ENCODE results near the gene KIF27.
A peak's percentile ranks its signal among the peaks of the same experiment; 100 is the strongest.
"Not testable (repeated sequence)": the region's sequence is repeated elsewhere in the genome, so short reads cannot be mapped to it uniquely, and the experiment has no call there.

KIF27 gene

GRCh38 chr9:83817356-83818278 is 103.6 kb downstream of the KIF27 start, which contains the start of gene GKAP1:
Gene GKAP1 (minus strand): TSS chr9:83817769. CDS start chr9:83806517, 11,252 bp downstream.
- H3K27me3 ChIP-seq (ENCODE audit: low read length); H3F3A ChIP-seq (ENCODE audit: insufficient read depth); H3K9me2 ChIP-seq (replicated peaks; ENCODE audit: insufficient read depth, low read length); H3K36me3 ChIP-seq (ENCODE audit: low read length); H3K9me3 ChIP-seq (ENCODE audit: insufficient read depth, low read length); H3K79me2 ChIP-seq (ENCODE audit: insufficient read depth, low read length); H4K20me1 ChIP-seq (ENCODE audit: low read depth, low read length): not testable (repeated sequence)
- Histone ChIP-seq H2AFZ (ENCODE audit: low read depth, low read length, severe bottlenecking) (peak within 1 kb of the TSS; percentile 93), H3K9ac (ENCODE audit: low read length) (peak within 1 kb of the TSS; percentile 68), H3K27ac (ENCODE audit: low read depth, low read length) (peak within 1 kb of the TSS; percentile 50; the same call in 1 of the 2 replicates), H3K4me2 (ENCODE audit: low read depth, low read length, poor library complexity, severe bottlenecking) (peak within 1 kb of the TSS; percentile 71), H3K4me3 (ENCODE audit: insufficient read depth, low read length, poor library complexity, severe bottlenecking) (peak within 1 kb of the TSS; percentile 70)

DNA sequence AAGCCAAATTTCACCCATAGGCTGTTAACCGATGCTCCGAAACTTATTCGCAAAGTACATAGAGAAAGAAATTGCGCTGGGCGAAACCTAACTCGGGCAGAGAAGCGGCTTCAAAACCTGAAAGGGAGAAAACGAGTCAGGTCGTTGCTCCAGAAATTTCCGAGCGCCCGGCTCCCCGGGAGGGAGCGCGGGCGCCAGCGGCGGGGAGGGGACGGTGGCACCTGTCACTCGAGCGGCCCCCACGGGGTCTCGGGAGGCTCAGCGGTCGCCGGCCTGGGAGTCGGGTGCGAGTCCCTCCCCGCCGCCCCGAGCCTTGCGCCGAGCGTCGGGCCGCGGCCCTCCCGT is 104.2 kb downstream of the KIF27 start:
- peak overlapping the region; percentile 70 for H3K4me3 ChIP-seq (ENCODE audit: insufficient read depth, low read length, poor library complexity, severe bottlenecking)
- H3K9me3 ChIP-seq (ENCODE audit: insufficient read depth, low read length); H3F3A ChIP-seq (ENCODE audit: insufficient read depth); H3K79me2 ChIP-seq (ENCODE audit: insufficient read depth, low read length); H3K27me3 ChIP-seq (ENCODE audit: low read length); H3K9me2 ChIP-seq (replicated peaks; ENCODE audit: insufficient read depth, low read length); H4K20me1 ChIP-seq (ENCODE audit: low read depth, low read length); H3K36me3 ChIP-seq (ENCODE audit: low read length): not testable (repeated sequence)
- H3K4me2 ChIP-seq (ENCODE audit: low read depth, low read length, poor library complexity, severe bottlenecking): peak overlapping the region; percentile 71
- peak overlapping the region; percentile 93 for H2AFZ ChIP-seq (ENCODE audit: low read depth, low read length, severe bottlenecking)
- H3K9ac ChIP-seq (ENCODE audit: low read length): peak overlapping the region; percentile 68
- peak overlapping the region; percentile 50; the same call in 1 of the 2 replicates for H3K27ac ChIP-seq (ENCODE audit: low read depth, low read length)

GRCh38 chr9:83815120-83815519 is 106.1 kb downstream of the KIF27 start:
- not testable (repeated sequence) for H3F3A ChIP-seq (ENCODE audit: insufficient read depth); H3K9me2 ChIP-seq (replicated peaks; ENCODE audit: insufficient read depth, low read length); H3K4me3 ChIP-seq (ENCODE audit: insufficient read depth, low read length, poor library complexity, severe bottlenecking); H3K9ac ChIP-seq (ENCODE audit: low read length); H3K9me3 ChIP-seq (ENCODE audit: insufficient read depth, low read length); H3K27me3 ChIP-seq (ENCODE audit: low read length); H2AFZ ChIP-seq (ENCODE audit: low read depth, low read length, severe bottlenecking); H3K36me3 ChIP-seq (ENCODE audit: low read length); H3K4me2 ChIP-seq (ENCODE audit: low read depth, low read length, poor library complexity, severe bottlenecking); H4K20me1 ChIP-seq (ENCODE audit: low read depth, low read length); H3K79me2 ChIP-seq (ENCODE audit: insufficient read depth, low read length); H3K27ac ChIP-seq (ENCODE audit: low read depth, low read length)

GRCh38 chr9:83809213-83809612 is 112.0 kb downstream of the KIF27 start:
- H3K27me3 ChIP-seq (ENCODE audit: low read length); H3K36me3 ChIP-seq (ENCODE audit: low read length); H3K9me2 ChIP-seq (replicated peaks; ENCODE audit: insufficient read depth, low read length); H3K27ac ChIP-seq (ENCODE audit: low read depth, low read length); H4K20me1 ChIP-seq (ENCODE audit: low read depth, low read length); H3K9me3 ChIP-seq (ENCODE audit: insufficient read depth, low read length); H3K4me2 ChIP-seq (ENCODE audit: low read depth, low read length, poor library complexity, severe bottlenecking); H3F3A ChIP-seq (ENCODE audit: insufficient read depth); H3K9ac ChIP-seq (ENCODE audit: low read length); H2AFZ ChIP-seq (ENCODE audit: low read depth, low read length, severe bottlenecking); H3K79me2 ChIP-seq (ENCODE audit: insufficient read depth, low read length); H3K4me3 ChIP-seq (ENCODE audit: insufficient read depth, low read length, poor library complexity, severe bottlenecking): not testable (repeated sequence)

GRCh38 chr9:83804454-83804853 is 116.8 kb downstream of the KIF27 start:
- not testable (repeated sequence) for H3K9ac ChIP-seq (ENCODE audit: low read length); H3K9me2 ChIP-seq (replicated peaks; ENCODE audit: insufficient read depth, low read length); H3F3A ChIP-seq (ENCODE audit: insufficient read depth); H3K79me2 ChIP-seq (ENCODE audit: insufficient read depth, low read length); H3K9me3 ChIP-seq (ENCODE audit: insufficient read depth, low read length); H3K4me2 ChIP-seq (ENCODE audit: low read depth, low read length, poor library complexity, severe bottlenecking); H2AFZ ChIP-seq (ENCODE audit: low read depth, low read length, severe bottlenecking); H4K20me1 ChIP-seq (ENCODE audit: low read depth, low read length); H3K4me3 ChIP-seq (ENCODE audit: insufficient read depth, low read length, poor library complexity, severe bottlenecking); H3K36me3 ChIP-seq (ENCODE audit: low read length); H3K27ac ChIP-seq (ENCODE audit: low read depth, low read length); H3K27me3 ChIP-seq (ENCODE audit: low read length)

DNA sequence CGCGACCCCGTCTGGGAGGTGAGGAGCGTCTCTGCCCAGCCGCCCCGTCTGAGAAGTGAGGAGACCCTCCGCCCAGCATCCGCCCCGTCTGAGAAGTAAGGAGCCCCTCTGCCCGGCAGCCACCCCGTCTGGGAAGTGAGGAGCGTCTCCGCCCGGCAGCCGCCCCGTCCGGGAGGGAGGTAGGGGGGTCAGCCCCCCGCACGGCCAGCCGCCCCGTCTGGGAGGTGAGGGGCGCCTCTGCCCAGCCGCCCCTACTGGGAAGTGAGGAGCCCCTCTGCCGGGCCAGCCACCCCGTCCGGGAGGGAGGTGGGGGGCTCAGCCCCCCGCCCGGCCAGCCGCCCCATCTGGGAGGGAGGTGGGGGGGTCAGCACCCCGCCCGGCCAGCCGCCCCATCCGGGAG is 117.3 kb downstream of the KIF27 start:
- not testable (repeated sequence) for H3K4me2 ChIP-seq (ENCODE audit: low read depth, low read length, poor library complexity, severe bottlenecking); H3K27me3 ChIP-seq (ENCODE audit: low read length); H3F3A ChIP-seq (ENCODE audit: insufficient read depth); H3K9ac ChIP-seq (ENCODE audit: low read length); H4K20me1 ChIP-seq (ENCODE audit: low read depth, low read length); H3K9me3 ChIP-seq (ENCODE audit: insufficient read depth, low read length); H3K4me3 ChIP-seq (ENCODE audit: insufficient read depth, low read length, poor library complexity, severe bottlenecking); H3K36me3 ChIP-seq (ENCODE audit: low read length); H2AFZ ChIP-seq (ENCODE audit: low read depth, low read length, severe bottlenecking); H3K27ac ChIP-seq (ENCODE audit: low read depth, low read length); H3K79me2 ChIP-seq (ENCODE audit: insufficient read depth, low read length); H3K9me2 ChIP-seq (replicated peaks; ENCODE audit: insufficient read depth, low read length)
